H1 (cell line): ENCODE measurements around the gene CHRNA10.

Experiments used
- CBX8 ChIP-seq: fragments of 300-800, 300-1000 bp; sonication (generic); IDR thresholded peaks from 2 replicates; pipeline ENCODE4 v1.7.1; 2016; ENCODE audit warnings: low read depth, low read length, borderline replicate concordance
- CHD2 ChIP-seq: IDR thresholded peaks from 2 replicates; pipeline ENCODE4 v1.6.1; 2012; ENCODE audit warnings: low read length, improper control_type of control experiment
- CTCF ChIP-seq, 3 experiments: IDR thresholded peaks; 1 replicate in 2 of 3; 2 replicates in 1 of 3; pipeline versions ENCODE4 v1.5.1 to v1.6.1; 2011; ENCODE audit warnings: low read length in 3 of 3, mild to moderate bottlenecking in 3 of 3, inconsistent platforms in 2 of 3, low read depth in 1 of 3, moderate library complexity in 1 of 3; ENCODE audit not compliant: insufficient read depth in 1 of 3; ENCODE audit errors: control extremely low read depth in 1 of 3
- FOSL1 ChIP-seq: IDR thresholded peaks from 2 replicates; pipeline ENCODE4 v1.6.1; 2011; ENCODE audit warnings: mild to moderate bottlenecking, low read depth, low read length, moderate library complexity; ENCODE audit not compliant: insufficient read depth
- GABPA ChIP-seq: IDR thresholded peaks from 2 replicates; pipeline ENCODE4 v1.6.1; 2011; ENCODE audit warnings: mild to moderate bottlenecking, low read length, moderate library complexity, borderline replicate concordance; ENCODE audit not compliant: insufficient read depth
- MAX ChIP-seq: IDR thresholded peaks from 2 replicates; pipeline ENCODE4 v1.6.1; 2012; ENCODE audit warnings: inconsistent platforms
- POLR2AphosphoS5 ChIP-seq: IDR thresholded peaks from 2 replicates; pipeline ENCODE4 v1.6.1; 2011; ENCODE audit warnings: low read depth, low read length
- SAP30 ChIP-seq: fragments of 300-600 bp; sonication (generic); IDR thresholded peaks from 2 replicates; pipeline ENCODE4 v1.7.1; 2012; ENCODE audit warnings: low read length, moderate library complexity, mild to moderate bottlenecking, inconsistent platforms; ENCODE audit not compliant: insufficient read depth, insufficient replicate concordance
- SIN3A ChIP-seq, 2 experiments: IDR thresholded peaks in 1 of 2; conservative IDR thresholded peaks in 1 of 2; 2 replicates each; pipeline ENCODE4 v1.6.1; 2011 to 2012; ENCODE audit warnings: low read length in 2 of 2, improper control_type of control experiment in 1 of 2, low read depth in 1 of 2, mild to moderate bottlenecking in 1 of 2
- YY1 ChIP-seq: IDR thresholded peaks from 2 replicates; pipeline ENCODE4 v1.6.1; 2011; ENCODE audit warnings: low read depth, mild to moderate bottlenecking, low read length

GRCh38 chr11:3684819-3685172 lies 13.6 kb upstream of the CHRNA10 start:
- no peak for TF ChIP-seq SAP30
- TF ChIP-seq MAX, result no peak
- TF ChIP-seq FOSL1, result no peak
- no peak for TF ChIP-seq CBX8
- TF ChIP-seq CTCF (IDR thresholded peaks at IDR 0.05; ENCODE audit: control extremely low read depth in 1 of 3, insufficient read depth in 1 of 3, low read depth in 1 of 3, low read length in 3 of 3), result no peak
- no peak for TF ChIP-seq CHD2
- no peak for TF ChIP-seq SIN3A (conservative IDR thresholded peaks at IDR 0.05 in 1 of 2, IDR thresholded peaks at IDR 0.05 in 1 of 2; ENCODE audit: low read depth in 1 of 2, low read length in 2 of 2)
- no peak for TF ChIP-seq YY1
- TF ChIP-seq GABPA, result no peak
- TF ChIP-seq POLR2AphosphoS5, result no peak
